D341Med (cell line): ENCODE measurements around the gene EHMT1.
"Not testable (repeated sequence)": the region's sequence is repeated elsewhere in the genome, so short reads cannot be mapped to it uniquely, and the experiment has no call there.

ENCODE experiments used
- DNase-seq: peaks from one replicate; pipeline ENCODE4 v3.0.0; 2012; ENCODE audit warnings: low spot score

The EHMT1 gene

DNA sequence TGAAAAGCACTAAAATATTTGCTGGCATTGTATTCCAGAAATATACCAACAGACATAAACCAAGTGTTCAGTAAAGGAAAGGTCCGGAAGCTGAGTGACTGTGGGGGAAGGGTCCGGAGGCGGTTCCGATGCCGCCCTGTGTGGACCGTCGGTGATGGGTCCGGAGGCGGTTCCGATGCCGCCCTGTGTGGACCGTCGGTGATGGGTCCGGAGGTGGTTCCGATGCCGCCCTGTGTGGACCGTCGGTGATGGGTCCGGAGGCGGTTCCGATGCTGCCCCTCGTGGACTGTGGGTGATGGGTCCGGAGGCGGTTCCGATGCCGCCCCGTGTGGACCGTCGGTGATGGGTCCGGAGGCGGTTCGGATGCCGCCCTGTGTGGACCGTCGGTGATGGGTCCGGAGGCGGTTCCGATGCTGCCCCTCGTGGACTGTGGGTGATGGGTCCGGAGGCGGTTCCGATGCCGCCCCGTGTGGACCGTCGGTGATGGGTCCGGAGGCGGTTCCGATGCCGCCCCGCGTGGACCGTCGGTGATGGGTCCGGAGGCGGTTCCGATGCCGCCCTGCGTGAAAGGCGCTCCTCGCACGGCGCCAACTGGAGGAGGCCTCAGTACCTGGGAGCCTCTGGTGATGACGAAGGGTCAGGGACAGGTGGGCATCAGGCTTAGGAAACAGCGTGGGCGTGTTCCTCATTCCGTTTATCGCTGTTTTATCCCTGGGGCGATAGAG is 191.1 kb downstream of the EHMT1 start:
- not testable (repeated sequence) for DNase-seq

DNA sequence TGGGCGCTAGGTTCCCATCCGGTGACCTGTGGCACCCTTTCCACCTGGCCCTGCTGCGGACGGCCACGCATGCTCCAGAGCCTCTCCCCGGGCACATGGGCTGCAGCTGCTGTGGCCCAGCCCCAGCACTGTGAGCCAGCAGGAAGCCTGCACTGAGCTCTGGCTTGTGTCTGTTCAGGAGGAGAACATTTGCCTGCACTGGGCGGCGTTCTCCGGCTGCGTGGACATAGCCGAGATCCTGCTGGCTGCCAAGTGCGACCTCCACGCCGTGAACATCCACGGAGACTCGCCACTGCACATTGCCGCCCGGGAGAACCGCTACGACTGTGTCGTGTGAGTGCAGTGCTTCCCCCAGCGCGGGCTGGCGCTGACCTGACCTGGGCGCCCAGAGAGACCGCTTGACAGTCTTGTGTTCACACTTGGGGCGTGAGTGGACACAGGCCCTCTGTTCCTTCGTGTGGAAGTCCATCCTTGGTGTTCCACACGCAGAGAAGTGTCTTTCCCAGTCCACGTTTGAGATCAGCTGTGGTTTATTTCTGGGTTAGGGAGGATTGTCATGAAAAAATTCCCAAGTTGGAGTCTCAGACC is 192.6 kb downstream of the EHMT1 start:
- DNase-seq = no peak

DNA sequence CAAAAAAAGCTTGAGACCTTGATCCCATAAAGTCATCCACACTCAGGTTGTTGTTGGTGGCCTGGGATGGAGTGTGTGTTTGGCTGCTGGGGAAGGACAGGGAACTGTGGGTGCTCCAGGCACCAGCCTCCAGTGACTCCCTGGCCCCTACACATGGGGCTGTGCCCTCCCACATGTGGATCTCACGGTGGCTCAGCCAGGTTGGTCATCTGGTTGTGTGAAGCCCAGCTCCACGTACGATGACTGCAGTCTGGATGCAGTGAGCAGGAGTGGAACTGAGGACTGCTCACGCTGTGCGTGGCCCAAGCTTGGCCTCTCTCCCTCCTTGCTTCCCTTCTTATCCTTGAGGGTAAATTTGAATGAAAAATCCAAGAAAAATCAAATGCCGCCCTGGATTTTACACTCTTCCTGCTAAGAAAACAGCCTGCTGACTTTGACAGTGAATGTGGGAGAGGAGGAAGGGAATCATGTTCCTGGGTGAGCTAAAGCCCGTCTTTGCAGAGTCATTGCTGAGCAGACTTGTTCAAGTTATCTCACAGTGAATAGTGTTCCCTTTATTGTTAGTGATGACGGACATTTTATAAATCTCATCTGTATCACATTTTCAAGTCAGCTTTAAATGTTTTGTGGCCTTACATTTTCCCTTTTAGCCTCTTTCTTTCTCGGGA is 193.7 kb downstream of the EHMT1 start:
- no peak for DNase-seq

DNA sequence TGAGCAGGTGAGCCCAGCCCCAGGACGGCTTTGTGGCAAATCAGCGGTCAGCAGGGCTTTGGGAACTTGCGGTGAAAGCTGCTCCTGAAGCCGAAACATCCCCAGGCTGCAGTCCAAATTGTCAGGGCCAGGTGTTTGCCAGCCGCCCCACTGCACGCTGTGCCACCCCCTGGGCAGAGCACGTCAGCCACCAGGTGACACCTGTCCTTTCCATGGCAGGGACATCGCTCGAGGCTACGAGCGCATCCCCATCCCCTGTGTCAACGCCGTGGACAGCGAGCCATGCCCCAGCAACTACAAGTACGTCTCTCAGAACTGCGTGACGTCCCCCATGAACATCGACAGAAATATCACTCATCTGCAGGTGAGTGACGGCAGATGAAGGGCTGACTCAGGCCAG is 194.4 kb downstream of the EHMT1 start:
- DNase-seq = no peak

DNA sequence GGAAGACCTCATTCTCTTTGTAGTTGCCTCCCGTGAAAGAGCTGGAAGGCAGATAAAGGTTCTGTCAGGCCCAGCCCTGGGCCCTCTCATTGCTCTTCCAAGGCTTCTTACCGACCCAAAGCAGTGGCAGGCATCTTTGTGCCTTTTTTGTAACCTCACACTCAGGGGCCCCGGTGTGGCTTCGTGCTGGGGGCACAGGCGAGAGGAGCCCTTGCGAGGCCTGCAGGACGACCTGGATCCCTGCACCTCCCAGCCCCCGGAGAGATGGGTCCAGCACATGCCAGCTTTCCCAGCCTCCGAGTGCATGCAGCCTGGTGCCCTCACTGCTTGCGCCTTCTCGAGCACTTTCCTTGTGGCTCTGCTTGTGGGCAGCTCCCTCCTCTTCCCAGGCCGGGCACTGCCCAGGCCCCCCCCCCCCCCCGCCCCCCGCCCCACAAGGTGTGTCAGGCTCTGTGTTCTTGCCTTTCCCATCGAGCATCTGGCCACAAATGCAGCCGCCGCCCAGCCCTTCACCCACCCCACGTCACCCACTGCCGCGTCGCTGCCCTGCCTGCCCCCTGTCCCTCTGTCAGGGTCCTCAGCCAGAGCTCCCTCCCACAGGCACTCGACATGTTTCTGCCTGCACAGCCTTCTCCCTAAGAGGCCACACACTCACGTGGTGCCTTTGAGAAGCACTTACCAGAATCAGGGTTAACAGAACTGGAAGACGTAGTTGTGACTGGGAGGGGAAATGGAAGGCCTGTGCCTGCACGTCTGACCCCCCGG is 195.0 kb downstream of the EHMT1 start:
- DNase-seq = no peak

DNA sequence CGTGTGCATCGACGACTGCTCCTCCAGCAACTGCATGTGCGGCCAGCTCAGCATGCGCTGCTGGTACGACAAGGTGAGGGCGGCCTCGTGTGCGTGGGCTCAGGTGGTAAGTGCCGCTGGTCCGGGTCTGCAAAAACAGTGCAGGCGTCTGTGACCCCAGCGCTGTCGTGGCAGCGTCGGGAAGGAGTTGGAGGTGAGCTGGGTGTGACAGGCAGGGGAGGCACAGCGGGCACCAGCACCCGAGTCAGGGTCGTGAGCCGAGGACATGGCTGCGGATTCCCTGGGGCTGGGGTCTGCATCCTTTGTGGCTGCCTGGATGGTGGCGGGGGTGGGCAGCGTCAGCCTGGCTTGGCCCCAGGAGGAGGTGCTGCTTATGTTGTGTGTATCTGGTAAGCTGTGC is 195.6 kb downstream of the EHMT1 start:
- no peak for DNase-seq

DNA sequence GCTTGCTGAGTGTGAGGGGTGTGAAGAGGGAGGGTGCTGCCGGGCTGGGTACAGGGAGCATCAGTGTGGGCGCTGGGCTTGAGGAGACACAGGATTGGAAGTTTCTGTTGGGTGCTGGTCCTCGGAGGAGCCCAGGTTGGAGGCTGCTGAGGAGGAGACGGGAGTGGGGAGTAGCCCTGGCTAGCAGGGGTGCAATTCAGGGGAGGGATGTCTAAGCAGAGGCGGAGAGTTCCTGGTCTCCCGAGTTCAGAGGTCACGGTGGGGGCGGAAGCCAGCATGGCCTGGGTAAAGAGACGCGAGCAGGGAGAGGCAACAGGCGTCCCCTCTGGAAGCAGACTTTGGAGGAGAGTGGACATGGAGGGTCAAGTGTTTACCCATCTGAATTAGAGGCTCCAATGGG is 196.0 kb downstream of the EHMT1 start:
- DNase-seq = no peak

DNA sequence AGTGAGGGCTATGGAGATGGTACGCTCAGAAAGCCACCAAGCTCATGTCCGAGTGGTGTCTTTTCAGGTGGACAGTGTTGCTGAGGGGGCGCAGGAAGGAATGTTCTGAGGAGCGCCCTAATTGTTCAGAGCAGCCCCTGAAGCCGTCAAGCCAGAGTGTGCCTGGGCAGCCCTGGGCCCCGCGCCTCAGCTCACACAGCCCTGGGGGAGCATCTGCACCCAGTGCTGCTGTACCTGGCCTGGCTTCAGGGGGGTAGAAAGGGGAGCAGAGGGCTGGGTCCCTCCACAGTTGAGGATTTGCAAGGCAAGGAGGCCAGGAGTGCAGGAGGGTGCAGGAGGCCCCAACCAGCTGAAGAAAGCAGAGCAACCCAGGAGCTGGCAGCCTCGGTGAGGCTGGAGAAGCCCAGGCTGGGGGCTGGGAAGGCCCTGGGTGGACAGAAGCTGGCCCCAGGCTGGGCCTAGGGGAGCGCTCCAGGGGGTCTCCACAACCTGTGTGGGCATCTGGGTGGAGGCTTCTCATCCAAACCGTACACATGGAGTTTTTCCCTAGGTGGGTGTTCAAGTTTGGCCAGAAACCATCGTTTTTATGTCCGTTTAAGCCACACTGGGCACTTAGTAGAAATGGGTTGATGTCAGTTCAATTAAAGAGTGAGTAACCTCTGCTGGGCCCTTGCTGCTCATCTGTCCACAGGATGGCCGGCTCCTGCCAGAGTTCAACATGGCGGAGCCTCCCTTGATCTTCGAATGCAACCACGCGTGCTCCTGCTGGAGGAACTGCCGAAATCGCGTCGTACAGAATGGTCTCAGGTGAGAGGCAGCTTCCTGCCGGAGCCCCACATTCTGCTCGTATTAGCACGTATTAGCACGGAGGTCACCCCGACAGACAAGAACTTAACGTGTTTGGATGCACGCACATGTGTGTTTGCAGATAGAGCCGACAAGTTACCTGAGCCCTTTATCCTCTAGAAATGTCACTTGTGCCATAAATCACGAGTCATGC is 196.8 kb downstream of the EHMT1 start:
- no peak for DNase-seq

DNA sequence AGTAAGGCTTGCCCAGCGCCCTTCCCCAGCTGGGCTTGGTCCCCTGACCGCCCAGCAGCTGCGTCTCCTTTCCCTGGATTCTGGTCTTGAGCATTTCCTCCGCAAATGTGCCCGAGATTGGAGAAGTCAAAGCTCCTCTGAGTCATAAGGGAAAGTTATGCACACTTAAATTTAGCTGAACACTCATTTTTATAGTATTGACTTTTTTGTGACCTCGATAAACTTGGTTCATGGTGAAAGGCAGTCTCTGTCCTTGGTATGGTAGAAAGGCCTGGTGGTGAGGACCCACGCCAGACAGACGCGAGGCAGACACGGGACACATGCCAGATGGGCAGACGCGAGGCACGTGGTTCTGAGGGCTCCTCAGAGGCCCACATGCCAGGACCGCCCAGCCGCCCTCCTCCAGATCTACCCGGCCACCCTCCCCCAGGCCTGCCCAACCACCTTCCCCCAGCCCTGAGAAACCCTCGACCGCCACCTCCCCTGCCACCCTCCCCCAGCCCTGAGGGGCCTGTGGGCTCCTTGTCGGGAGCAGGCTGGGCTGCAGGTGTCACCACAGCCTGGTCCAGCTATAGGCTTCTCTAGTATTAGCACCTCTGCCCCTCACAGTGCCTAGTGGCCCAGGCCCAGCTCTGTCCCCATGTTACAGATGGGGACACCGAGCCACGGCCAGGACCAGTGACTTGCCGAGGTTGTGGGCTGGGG is 197.9 kb downstream of the EHMT1 start:
- no peak for DNase-seq

DNA sequence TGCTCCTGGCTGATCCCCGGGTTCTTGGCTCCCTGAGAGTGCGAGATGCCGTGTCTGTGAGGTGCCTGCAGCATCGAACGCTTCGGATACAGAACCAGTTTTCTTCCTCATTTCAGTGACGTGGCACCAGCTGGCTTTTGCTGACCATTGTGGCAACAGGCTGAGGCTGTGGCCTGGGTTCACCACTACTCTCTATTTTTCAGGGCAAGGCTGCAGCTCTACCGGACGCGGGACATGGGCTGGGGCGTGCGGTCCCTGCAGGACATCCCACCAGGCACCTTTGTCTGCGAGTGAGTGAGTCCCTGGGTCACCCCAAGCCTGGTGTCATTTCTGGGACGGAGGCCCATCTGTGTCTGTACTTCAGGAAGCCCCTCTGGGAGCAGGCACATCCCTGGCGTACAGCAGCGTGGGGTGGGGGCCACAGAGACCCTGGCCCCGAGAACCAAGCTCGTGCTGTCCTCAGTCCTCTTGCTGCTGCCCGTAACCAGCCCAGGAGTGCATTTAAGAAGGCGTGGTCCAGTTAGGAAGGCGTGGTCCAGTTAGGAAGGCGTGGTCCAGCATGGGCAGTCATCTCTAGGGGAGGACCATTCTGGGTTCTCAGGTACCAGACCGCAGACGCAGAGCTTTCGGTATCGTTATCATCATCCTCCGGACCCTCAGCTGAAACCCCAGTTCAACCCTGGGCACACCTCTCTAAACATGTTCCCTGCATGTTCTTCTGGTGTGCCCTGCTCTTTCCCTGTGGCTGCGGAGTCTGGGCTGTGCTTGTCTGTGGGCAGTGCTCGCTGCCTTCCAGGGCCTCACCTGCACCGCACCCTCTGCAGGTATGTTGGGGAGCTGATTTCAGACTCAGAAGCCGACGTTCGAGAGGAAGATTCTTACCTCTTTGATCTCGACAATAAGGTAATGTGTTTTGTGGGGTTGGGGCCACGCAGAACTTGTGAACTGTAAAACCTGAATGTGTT is 198.7 kb downstream of the EHMT1 start:
- no peak for DNase-seq

DNA sequence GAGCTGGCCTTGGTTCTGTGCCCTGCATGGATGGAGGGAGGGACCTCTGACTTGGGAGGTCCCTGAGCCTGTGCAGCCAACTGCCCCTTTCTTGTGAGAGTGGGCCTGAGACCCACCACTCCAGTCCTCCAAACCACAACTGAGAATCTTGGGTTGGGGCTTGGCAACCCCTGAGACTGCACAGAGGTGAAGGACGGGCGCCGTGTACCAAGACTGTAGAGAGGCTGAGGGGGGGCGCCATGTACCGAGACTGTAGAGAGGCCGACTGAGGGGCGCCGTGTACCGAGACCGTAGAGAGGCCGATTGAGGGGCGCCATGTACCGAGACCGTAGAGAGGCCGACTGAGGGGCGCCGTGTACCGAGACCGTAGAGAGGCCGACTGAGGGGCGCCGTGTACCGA is 199.5 kb downstream of the EHMT1 start:
- DNase-seq = no peak

DNA sequence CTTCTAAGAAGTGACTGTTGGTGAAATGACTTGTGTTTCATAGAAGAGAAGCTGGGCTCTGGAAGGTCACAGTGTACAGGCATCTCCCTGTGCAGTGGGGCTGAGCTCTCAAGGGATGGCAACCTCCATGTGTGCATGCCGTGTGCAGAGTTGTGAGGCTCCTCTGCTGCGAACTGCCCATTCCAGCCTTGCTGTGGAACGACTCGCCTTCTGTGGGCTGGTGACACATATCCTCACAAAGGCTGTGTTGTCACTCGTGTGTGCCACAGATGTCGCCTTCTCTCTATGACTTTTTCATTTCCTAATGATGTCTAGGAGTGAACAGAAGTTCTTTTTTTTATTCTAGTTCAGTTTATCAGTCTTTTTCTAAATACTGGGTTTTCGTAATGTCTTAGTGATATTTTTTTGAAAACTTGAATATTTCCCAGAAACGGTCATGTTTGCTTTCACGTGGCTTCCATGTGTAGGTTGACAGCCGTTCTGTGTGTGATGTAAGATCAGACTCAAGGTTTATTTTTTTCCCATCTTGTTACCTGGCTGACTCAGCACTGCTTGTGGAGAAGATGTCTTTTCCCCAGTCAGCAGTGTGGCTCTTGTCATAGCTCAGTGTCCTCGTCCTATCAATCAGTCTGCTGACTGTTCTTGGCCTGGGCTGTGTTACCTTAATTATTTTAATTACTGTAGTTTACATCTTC is 201.5 kb downstream of the EHMT1 start:
- no peak for DNase-seq

DNA sequence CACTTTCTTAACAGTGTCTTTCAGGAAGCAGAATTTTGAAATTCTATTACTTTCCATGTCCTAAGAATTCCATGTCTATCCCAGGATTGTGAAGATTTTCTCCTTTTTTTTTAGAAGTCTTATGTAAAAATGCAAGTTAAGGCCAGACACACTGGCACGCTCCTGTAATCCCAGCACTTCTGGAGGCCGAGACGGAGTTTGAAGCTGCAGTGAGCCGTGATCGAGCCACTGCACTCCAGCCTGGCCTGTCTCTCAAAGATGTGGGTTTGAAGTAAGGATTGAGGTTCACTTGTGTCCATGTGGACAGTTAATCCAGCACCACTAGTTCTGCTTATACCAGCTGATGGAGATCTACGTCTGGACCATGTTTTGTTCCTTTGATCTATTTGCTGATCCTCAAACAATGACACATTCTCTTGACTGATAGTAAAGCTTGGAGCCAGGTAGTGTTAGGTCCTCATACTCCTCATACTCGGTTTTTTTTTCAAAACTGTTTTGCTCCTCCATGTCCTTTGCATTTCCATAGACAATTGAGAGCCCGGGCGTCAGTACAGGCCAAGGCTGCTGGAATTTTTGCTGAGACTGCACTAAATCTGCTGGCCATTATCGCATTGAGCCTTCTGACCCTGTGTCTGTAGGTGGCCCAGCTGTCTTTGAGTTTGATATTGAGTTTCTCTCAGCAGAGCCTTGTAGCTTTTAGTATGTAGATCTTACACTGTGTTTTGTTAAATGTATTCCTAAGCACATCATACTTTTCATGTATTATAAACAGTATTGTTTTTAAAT is 205.4 kb downstream of the EHMT1 start:
- DNase-seq = no peak

DNA sequence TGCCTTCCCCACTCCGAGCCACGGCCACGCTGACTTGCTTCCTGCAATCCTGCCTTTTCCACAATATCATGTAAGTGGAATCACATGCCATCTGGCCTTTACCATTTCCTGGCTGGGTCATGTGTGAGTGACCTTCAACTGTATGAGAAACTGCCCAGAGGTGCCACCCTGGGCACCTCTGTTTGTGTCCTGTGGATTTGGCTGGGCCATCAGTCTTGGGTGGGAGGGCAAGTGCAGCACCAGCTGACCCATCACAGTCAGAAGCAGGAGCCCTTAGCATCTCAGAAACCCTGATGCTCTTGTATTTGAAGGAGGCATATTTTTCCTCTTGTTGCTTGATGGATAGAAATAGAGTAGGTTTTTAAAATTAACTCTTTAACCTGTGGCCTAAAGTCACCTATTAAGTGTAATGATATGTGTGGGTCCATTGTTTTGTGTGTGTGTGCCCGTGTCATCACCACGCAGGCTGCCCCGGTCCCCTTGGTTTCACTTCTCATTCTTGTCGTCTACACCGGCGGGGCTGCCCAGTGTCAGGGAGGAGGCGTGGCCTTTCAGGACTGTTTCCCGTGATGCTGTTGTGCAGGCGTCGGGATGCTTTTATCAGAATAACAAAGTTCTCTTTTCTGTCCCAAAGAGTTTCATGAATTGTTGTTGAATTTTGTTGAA is 206.7 kb downstream of the EHMT1 start:
- DNase-seq = no peak

DNA sequence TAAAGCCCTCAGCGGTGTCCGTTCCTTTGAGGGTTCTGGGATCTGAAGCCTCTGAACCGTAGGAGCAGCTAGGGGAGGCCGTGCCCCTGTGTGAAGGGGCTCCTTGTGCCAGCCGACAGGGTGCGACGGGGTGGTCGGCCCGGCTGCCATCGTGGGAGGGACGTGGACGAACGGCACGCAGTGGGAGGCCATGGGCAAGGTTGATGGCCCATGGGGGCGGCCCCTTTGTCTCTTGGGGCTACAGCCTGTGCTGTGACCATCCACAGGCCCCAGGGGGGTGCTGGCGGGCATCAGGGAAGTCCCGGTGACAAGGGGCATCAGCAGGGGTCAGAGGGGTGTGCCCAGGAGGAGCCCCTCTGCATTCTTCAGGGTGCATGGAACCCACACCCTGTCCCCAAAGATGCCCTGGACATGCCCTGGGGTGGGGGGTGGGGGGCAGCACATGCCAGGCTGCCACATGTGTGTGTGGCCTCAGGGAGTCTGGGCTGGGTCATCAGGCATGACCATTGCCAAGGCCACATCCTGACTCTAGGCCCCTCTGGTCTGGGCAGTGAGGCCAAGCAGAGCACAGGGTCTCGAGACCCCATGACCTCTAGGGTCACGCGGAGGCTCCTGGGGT is 209.2 kb downstream of the EHMT1 start:
- DNase-seq = no peak

DNA sequence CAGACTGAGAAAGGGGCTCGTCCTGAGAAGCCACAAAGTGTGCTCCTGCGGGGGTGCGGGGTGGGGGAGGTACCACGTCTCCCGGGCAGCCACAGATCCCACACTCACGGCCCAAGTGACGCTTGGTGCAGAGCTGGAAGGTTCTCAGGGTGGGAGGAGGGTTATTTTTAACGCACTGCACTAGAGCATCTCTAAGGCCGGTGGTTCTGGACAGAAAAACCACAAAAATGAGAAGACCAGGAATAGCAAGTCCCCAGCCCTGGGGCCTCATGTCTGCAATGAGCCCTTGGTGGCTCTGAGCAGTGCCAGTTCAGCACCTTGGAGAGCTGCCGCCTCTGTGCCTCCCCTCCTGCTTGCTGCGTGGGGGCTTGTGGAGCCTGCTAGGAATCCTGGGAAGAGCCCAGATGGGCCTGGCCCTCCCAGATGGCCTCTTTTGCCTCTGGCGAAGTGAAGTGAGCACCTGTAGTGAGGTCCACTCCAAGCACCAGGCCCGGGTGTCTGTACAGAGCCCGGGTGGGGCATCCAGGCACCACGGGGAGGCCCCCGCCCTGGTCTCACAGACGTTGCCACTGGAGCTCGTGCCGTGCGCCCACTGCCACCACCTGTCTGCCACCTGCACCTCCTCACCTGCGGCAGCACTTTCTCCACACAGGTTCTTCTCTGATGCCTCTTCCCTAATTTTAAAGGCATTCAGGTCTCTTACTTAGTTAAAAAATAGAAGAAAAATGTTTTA is 209.9 kb downstream of the EHMT1 start:
- peak; percentile 37 for DNase-seq
